T-helper 2 cell treated with Interferon-gamma antibody and Interleukin-4, amounts not matched to agents 5 μg/mL and 100 μg/mL, for 36 hours (primary cell): ENCODE results near the gene NDRG3.
"Not testable (repeated sequence)": the region's sequence is repeated elsewhere in the genome, so short reads cannot be mapped to it uniquely, and the experiment has no call there.

Experiments used
- DNase-seq: peaks from one replicate; pipeline ENCODE4 v3.0.0; 2021; ENCODE audit warnings: low spot score
- H3K27ac Mint-ChIP-seq: one replicate; pipeline ENCODE4 v1.8.0; 2021; ENCODE audit warnings: mild to moderate bottlenecking, mixed read lengths
- H3K27me3 Mint-ChIP-seq: one replicate; pipeline ENCODE4 v1.8.0; 2021; ENCODE audit warnings: low read depth, mixed read lengths
- H3K36me3 Mint-ChIP-seq: one replicate; pipeline ENCODE4 v1.8.0; 2021; ENCODE audit warnings: low read depth, mixed read lengths
- H3K4me1 Mint-ChIP-seq: one replicate; pipeline ENCODE4 v1.8.0; 2021; ENCODE audit warnings: low read depth, mixed read lengths
- H3K4me3 Mint-ChIP-seq: one replicate; pipeline ENCODE4 v1.8.0; 2022; ENCODE audit warnings: mild to moderate bottlenecking, moderate library complexity, mixed read lengths
- H3K9me3 Mint-ChIP-seq: one replicate; pipeline ENCODE4 v1.8.0; 2021; ENCODE audit warnings: mixed read lengths

NDRG3 gene

DNA sequence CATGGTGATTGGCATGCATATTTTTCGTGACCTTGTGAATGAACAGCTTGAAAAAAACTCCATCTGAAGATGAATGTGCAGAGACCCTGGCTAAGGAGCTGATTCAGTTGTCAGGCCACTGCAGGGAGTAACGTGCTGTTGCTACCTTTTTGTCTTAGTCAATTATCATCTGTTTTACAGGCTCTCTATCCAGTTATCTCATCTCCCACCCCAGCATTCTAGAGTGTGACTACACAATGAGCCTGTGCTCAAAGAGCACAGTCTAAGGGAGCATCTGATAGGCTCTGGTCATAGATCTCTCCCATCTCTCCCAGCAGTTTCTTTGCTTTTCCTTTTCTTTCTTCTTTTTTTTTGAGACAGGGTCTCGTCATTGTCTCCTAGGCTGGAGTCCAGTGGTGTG lies 45.5 kb downstream of the NDRG3 start:
- Mint-ChIP-seq H3K36me3 (no peaks in the 10 kb centered on the region), H3K4me1 (no peaks in the 10 kb centered on the region), H3K9me3 (no peaks in the 10 kb centered on the region), H3K4me3 (no peak overlapping the region), H3K27me3 (no peaks in the 10 kb centered on the region), H3K27ac (no peak overlapping the region)
- DNase-seq: no peak

DNA sequence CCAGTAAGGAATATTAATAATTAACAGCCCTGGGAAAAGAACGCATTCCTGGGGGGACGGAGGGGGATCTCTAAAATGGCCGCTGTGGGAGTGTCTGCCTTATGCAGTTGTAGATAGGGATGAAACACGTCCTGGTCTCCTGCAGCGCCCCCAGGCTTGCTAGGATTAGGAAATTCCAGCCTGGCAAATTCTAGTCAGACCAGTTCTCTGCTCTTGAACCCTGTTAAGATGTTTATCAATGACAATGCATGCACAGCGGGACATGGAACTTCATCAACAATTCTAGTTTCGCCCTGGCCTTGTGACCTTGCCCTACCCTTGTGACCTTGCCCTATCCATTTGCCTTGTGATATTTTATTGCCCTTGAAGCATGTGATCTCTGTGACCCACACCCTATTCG lies 50.4 kb downstream of the NDRG3 start:
- DNase-seq, H3K27me3 Mint-ChIP-seq, H3K36me3 Mint-ChIP-seq: not testable (repeated sequence)

DNA sequence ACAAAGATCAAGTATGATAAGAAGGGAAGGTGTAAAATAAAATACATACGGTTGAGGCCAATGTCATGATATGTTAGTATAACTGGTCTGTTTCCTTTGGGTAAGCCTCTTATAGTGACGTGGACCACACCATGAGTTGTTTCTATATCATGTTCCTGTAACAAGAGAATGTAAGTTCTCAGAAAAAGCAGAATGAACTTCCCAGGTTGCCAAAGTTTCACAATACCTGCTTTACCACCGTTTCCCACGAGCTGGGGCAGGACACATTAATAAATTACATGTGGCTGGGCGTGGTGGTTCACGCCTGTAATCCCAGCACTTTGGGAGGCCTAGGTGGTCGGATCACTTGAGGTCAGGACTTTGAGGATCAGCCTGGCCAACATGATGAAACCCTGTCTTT lies 57.3 kb downstream of the NDRG3 start:
- Mint-ChIP-seq H3K27me3 (no peaks in the 10 kb centered on the region), H3K4me1 (no peaks in the 10 kb centered on the region), H3K36me3 (no peaks in the 10 kb centered on the region), H3K9me3 (no peaks in the 10 kb centered on the region), H3K27ac (no peak overlapping the region), H3K4me3 (no peak overlapping the region)
- DNase-seq: no peak

More for the DNA sequence above, 50.4 kb downstream of the NDRG3 start:
- H3K9me3 Mint-ChIP-seq, H3K27ac Mint-ChIP-seq, H3K4me3 Mint-ChIP-seq, H3K4me1 Mint-ChIP-seq: not testable (repeated sequence)

DNA sequence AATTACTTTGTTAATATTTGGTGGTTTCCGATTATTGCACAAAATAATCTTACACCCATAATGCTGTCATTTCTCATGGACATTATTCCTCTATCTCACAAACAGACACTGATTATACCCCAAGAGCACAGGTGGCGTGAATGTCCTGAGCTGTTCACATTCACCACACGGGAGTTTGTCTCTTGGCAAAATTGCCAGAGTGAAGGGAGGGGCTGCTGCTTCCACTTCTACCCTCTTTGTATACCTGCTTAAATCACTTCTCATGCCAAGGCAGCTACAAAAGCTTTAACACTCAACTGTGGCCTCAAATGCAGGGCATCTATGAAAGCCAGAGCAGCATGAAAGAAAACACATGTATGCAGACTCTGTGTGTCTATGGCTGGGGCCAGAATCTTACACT lies 58.0 kb downstream of the NDRG3 start:
- no peak overlapping the region for H3K27ac Mint-ChIP-seq
- no peaks in the 10 kb centered on the region for H3K36me3 Mint-ChIP-seq
- no peak for DNase-seq
- no peaks in the 10 kb centered on the region for H3K27me3 Mint-ChIP-seq
- no peaks in the 10 kb centered on the region for H3K9me3 Mint-ChIP-seq
- H3K4me1 Mint-ChIP-seq: no peaks in the 10 kb centered on the region
- H3K4me3 Mint-ChIP-seq: no peak overlapping the region

DNA sequence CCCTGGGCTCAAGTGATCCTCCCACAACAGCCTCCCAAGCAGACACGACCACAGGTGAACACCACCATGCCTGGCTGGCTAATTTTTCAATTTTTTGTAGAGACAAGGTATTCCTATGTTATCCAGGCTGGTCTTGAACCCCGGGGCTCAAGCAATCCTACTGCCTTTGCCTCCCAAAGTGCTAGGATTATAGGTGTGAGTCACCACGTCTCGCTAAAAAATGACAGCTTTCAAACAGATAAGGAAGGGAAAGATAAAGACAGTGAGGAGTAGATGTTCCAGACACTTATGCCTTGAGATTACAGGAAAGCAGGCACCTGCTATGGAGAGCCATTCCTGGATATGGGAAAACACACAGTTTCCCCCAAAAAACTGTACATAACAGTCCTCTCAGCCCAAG lies 58.9 kb downstream of the NDRG3 start:
- H3K36me3 Mint-ChIP-seq: peaks cover 3% of the 10 kb centered on the region
- no peak for DNase-seq
- H3K9me3 Mint-ChIP-seq: no peaks in the 10 kb centered on the region

DNA sequence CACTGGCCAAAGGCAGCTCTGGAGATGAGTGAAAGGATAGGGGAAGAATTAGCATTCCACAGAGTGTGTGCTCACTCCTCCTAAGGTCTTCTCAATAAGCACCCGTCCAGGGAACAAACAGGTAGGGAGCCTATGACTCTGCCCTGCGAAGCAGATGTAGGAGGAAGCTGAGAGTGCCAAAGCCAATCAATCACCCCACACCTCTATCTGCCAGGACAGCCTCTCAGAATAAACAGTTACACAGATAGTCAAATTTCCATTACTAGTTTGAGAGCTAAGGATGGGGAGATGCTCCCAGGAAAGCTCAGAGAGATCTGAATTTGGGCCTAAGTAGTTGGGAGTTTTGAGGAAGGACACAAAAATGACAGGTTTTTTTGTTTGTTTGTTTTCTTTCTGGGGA lies 59.4 kb downstream of the NDRG3 start:
- Mint-ChIP-seq H3K9me3 (no peaks in the 10 kb centered on the region), H3K4me1 (no peaks in the 10 kb centered on the region), H3K36me3 (peaks cover 3% of the 10 kb centered on the region), H3K27ac (no peak overlapping the region), H3K27me3 (no peaks in the 10 kb centered on the region), H3K4me3 (no peak overlapping the region)
- no peak for DNase-seq

More for the DNA sequence above, 58.9 kb downstream of the NDRG3 start:
- H3K27ac Mint-ChIP-seq: no peak overlapping the region
- no peaks in the 10 kb centered on the region for H3K27me3 Mint-ChIP-seq
- H3K4me3 Mint-ChIP-seq: no peak overlapping the region
- no peaks in the 10 kb centered on the region for H3K4me1 Mint-ChIP-seq

DNA sequence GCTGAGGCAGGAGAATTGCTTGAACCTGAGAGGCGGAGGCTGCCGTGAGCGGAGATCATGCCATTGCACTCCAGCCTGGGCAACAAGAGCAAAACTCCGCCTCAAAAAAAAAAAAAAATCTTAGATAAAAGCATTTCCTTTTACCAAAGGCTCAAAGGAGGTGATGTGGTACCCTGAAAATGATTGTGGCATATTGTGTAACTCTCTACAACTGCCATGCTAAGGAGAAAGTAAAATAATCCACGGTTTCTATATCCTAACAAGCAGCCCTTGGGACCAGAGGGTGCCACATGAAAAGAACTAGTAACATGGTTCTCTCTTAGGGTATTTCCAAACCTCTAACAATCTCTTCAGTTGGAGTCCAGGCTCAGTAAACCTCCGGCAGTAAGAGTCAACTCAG lies 61.1 kb downstream of the NDRG3 start:
- Mint-ChIP-seq H3K9me3 (no peaks in the 10 kb centered on the region), H3K4me1 (no peaks in the 10 kb centered on the region), H3K4me3 (no peak overlapping the region), H3K36me3 (peaks cover 7% of the 10 kb centered on the region), H3K27me3 (no peaks in the 10 kb centered on the region), H3K27ac (no peak overlapping the region)
- DNase-seq: no peak

DNA sequence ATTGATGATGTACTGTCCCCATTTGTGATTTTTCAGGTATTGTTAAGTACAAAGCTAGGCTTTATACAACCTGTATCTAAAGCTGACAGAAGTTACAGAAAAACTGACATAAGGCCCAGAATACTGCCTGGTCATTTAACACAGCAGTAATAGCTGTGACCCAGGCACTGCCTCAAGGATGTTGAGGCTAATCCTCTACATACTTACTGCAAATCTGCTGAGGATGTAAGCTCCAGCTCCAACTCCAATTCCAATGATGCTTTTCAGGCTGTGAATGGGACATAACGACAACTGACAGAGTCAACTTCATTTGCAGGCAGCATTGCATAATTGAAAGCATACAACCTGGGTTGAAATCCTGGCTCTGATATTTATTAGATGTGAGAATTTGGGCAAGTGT lies 63.6 kb downstream of the NDRG3 start:
- no peak overlapping the region for H3K27ac Mint-ChIP-seq

DNA sequence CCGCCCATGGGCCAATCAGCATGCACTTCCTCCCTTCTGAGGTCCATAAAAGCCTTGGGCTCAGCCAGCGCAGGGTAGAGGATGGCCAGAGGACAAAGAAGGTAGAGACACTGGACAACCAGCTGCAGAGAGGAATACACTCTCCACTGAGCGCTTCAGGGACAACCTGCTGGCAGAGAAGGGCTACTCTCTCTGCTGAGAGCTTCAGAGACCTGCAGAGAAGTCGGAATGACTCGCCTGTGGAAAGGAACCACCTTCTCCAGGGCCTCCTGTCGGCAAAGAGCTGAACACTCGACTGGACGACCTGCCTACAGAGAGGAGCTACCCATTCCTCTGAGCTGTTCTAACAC lies 68.5 kb downstream of the NDRG3 start:
- no peaks in the 10 kb centered on the region for H3K4me1 Mint-ChIP-seq

More for the DNA sequence above, 63.6 kb downstream of the NDRG3 start:
- H3K36me3 Mint-ChIP-seq: peaks cover 11% of the 10 kb centered on the region
- no peaks in the 10 kb centered on the region for H3K27me3 Mint-ChIP-seq
- H3K4me3 Mint-ChIP-seq: no peak overlapping the region
- no peaks in the 10 kb centered on the region for H3K9me3 Mint-ChIP-seq
- no peaks in the 10 kb centered on the region for H3K4me1 Mint-ChIP-seq
- no peak for DNase-seq

DNA sequence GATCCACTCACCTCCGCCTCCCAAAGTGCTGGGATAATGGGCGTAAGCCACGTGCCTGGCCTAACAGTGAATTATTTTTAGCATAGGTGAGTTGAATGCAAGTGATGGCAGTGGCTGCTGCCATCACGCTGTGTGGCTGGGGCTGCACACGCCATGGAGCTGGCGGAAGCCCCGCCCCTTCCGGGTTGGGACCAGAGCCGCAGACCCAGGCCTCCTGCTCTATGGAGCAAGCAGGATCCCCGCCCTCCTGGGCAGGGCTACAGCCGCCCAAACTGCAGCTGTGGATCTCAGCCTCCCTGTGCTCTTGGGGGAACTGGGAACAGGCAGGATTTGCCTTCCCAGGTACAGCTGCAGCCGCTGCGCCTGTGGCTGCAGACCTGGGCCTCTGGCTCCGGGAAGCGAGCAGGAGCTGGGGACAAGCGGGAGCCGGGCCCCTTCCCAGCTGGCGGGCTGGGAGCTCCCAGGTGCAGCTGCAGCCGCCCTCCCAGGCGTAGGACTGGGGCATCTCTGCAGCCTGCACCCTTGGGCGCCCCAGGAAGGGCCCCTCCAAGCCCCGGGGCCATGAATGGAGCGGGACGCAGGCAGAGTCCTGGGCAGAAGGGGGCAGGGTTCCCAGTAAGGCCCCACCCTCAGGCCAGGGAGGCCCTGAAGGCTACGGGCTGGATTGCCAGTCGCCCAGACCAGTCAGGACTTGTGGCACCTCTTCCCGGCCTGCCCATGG lies 69.0 kb downstream of the NDRG3 start:
- H3K27me3 Mint-ChIP-seq: no peaks in the 10 kb centered on the region
- no peak overlapping the region for H3K27ac Mint-ChIP-seq
- H3K36me3 Mint-ChIP-seq: peaks cover 8% of the 10 kb centered on the region
- no peaks in the 10 kb centered on the region for H3K9me3 Mint-ChIP-seq
- H3K4me1 Mint-ChIP-seq: no peaks in the 10 kb centered on the region
- H3K4me3 Mint-ChIP-seq: no peak overlapping the region
- no peak for DNase-seq

More for the DNA sequence above, 68.5 kb downstream of the NDRG3 start:
- Mint-ChIP-seq H3K27ac (no peak overlapping the region), H3K36me3 (peaks cover 11% of the 10 kb centered on the region), H3K9me3 (no peaks in the 10 kb centered on the region), H3K4me3 (no peak overlapping the region), H3K27me3 (no peaks in the 10 kb centered on the region)
- DNase-seq: no peak

DNA sequence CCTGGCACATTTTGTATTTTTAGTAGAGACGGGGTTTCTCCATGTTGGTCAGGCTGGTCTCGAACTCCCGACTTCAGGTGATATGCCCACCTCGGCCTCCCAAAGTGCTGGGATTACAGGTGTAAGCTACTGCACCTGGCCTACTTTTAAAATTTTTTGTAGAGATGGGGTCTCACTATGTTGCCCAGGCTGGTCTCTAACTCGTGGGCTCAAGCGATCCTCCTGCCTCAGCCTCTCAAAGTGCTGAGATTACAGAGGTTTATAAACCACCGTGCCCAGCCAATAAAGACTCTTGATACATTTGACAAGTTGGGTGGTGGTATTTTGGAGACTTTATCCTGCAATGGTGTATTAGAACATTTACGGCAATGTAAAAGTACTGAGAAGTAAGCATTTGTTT lies 70.3 kb downstream of the NDRG3 start:
- not testable (repeated sequence) for H3K36me3 Mint-ChIP-seq, H3K4me3 Mint-ChIP-seq, H3K27ac Mint-ChIP-seq, H3K4me1 Mint-ChIP-seq, H3K27me3 Mint-ChIP-seq, H3K9me3 Mint-ChIP-seq, DNase-seq

DNA sequence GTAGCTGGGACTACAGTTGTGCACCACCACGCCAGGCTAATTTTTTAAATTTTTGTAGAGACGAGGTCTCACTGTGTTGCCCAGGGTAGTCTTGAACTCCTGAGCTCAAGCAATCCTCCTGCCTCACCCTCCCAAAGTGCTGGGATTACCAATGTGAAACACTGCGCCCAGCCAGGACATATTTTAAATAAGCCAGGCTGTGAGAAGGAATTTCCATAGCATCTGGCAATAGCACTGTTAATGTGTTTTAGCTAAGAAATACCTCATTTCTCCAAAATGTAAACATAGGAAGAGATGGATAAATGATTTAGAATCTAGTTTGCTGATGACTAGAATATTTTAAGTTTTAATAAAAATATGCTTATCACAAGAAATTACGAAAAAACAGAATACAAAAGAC lies 72.9 kb downstream of the NDRG3 start:
- no peaks in the 10 kb centered on the region for H3K9me3 Mint-ChIP-seq
- DNase-seq: no peak
- H3K36me3 Mint-ChIP-seq: peaks cover 10% of the 10 kb centered on the region
- no peaks in the 10 kb centered on the region for H3K4me1 Mint-ChIP-seq
- H3K27me3 Mint-ChIP-seq: no peaks in the 10 kb centered on the region
- no peak overlapping the region for H3K27ac Mint-ChIP-seq
- H3K4me3 Mint-ChIP-seq: no peak overlapping the region

DNA sequence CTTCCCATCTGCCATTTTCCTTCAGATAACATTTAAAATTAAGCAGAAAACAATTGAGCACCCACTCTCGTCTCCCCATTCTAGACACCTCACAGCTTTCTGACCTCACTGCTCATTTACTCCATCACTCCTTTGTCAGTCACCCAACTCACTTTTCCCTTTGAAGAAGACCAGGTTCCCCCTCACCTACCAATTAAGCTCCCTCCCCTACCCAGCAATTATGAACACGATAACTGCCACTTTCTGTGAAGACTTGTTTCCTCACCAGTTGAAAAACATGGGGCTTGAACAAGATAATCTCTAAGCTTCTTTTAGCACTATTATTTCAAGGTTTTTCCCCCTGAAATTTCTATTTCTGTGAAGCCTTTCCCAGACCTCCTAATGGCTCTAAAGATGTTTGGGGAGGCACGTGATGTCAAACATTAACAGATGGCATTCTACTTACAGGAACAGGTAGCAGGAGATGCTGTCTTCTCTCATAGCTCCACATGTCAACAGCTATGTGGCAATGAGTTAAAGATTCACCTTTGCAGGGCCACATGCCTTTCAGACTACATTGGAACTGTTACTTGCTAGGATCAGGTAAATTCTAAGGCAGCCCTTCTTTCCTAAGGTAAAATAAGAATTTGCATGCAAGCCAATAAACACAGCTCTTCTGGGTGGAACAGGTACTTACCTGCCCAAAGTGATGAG lies 75.1 kb downstream of the NDRG3 start:
- Mint-ChIP-seq H3K36me3 (peaks cover 12% of the 10 kb centered on the region), H3K27me3 (no peaks in the 10 kb centered on the region), H3K4me1 (no peaks in the 10 kb centered on the region), H3K27ac (no peak overlapping the region), H3K4me3 (no peak overlapping the region), H3K9me3 (no peaks in the 10 kb centered on the region)
- DNase-seq: no peak

DNA sequence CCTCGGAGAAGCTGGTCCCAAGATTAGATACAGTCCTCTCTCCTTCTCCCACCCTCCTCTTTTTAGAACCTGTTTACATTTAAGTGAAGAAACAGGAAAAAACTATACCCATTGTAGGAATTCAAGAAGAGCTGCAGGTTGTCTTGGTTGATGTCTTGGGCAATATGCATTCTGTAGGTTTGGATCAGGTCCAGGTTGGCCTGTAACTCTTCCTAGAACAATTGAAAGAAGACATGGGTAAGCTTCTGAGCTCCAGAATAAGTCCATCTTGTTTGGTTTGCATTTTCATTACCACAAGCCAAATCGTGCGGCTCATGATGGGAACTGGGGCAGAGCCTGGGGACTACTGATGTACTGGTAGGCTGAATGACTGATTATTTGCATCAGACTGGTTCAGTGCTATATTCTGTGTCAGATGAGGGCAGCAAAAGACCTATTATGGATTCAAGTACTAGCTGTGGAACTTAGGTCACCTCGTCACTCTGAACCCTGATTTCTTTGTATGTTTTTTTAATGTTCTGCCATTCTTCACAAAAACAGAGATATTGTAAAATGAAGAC lies 79.6 kb downstream of the NDRG3 start:
- Mint-ChIP-seq H3K4me3 (no peak overlapping the region), H3K36me3 (peaks cover 20% of the 10 kb centered on the region), H3K9me3 (no peaks in the 10 kb centered on the region), H3K4me1 (no peaks in the 10 kb centered on the region), H3K27ac (no peak overlapping the region), H3K27me3 (no peaks in the 10 kb centered on the region)
- DNase-seq: no peak
